Measurements from ENCODE around the gene KCNIP3. TPM values are rescaled to one million over a fixed set of nuclear protein-coding genes. Genes with fewer than 3 reads are reported as not detected.

KCNIP3 gene
- total RNA-seq, 1 donor from 2014 or later, result 7.3 TPM

- Mint-ChIP-seq H3K4me1 (ENCODE audit: low read depth, unreplicated experiment) (no peaks in the 10 kb centered on the region), H3K27me3 (ENCODE audit: unreplicated experiment) (peaks cover 3% of the 10 kb centered on the region), H3K27ac (ENCODE audit: unreplicated experiment) (no peak overlapping the region), H3K4me3 (ENCODE audit: unreplicated experiment) (no peak overlapping the region), H3K36me3 (ENCODE audit: unreplicated experiment) (no peaks in the 10 kb centered on the region), H3K9me3 (ENCODE audit: unreplicated experiment) (peaks cover 2% of the 10 kb centered on the region)
- peak; percentile 6 for DNase-seq
- no peak for TF ChIP-seq CTCF (IDR thresholded peaks at IDR 0.05; ENCODE audit: partially characterized antibody, unreplicated experiment)
Measured at GRCh38 chr2:95333888-95334338, 36.8 kb downstream of the KCNIP3 start.

- Mint-ChIP-seq H3K27ac (ENCODE audit: unreplicated experiment) (no peak overlapping the region), H3K36me3 (ENCODE audit: unreplicated experiment) (no peaks in the 10 kb centered on the region), H3K4me1 (ENCODE audit: low read depth, unreplicated experiment) (no peaks in the 10 kb centered on the region), H3K27me3 (ENCODE audit: unreplicated experiment) (peaks cover 3% of the 10 kb centered on the region), H3K9me3 (ENCODE audit: unreplicated experiment) (no peaks in the 10 kb centered on the region), H3K4me3 (ENCODE audit: unreplicated experiment) (no peak overlapping the region)
- DNase-seq, result no peak
- no peak for TF ChIP-seq CTCF (IDR thresholded peaks at IDR 0.05; ENCODE audit: partially characterized antibody, unreplicated experiment)
Measured at GRCh38 chr2:95334916-95335641, 37.9 kb downstream of the KCNIP3 start.

GRCh38 chr2:95336406-95336805 is 39.3 kb downstream of the KCNIP3 start:
- H3K27me3 Mint-ChIP-seq (ENCODE audit: unreplicated experiment), result peaks cover 5% of the 10 kb centered on the region
- no peak for DNase-seq
- no peak for TF ChIP-seq CTCF (IDR thresholded peaks at IDR 0.05; ENCODE audit: partially characterized antibody, unreplicated experiment)
- no peaks in the 10 kb centered on the region for H3K9me3 Mint-ChIP-seq (ENCODE audit: unreplicated experiment)
- no peak overlapping the region for H3K4me3 Mint-ChIP-seq (ENCODE audit: unreplicated experiment)
- H3K36me3 Mint-ChIP-seq (ENCODE audit: unreplicated experiment), result peaks cover 3% of the 10 kb centered on the region
- H3K4me1 Mint-ChIP-seq (ENCODE audit: low read depth, unreplicated experiment), result no peaks in the 10 kb centered on the region
- H3K27ac Mint-ChIP-seq (ENCODE audit: unreplicated experiment), result no peak overlapping the region

- TF ChIP-seq CTCF (IDR thresholded peaks at IDR 0.05; ENCODE audit: partially characterized antibody, unreplicated experiment), result no peak
- Mint-ChIP-seq H3K4me1 (ENCODE audit: low read depth, unreplicated experiment) (no peaks in the 10 kb centered on the region), H3K4me3 (ENCODE audit: unreplicated experiment) (no peak overlapping the region), H3K27me3 (ENCODE audit: unreplicated experiment) (peaks cover 5% of the 10 kb centered on the region), H3K36me3 (ENCODE audit: unreplicated experiment) (peaks cover 7% of the 10 kb centered on the region), H3K9me3 (ENCODE audit: unreplicated experiment) (peaks cover under 1% of the 10 kb centered on the region), H3K27ac (ENCODE audit: unreplicated experiment) (no peak overlapping the region)
- DNase-seq, result no peak
Measured at GRCh38 chr2:95337829-95338228, 40.7 kb downstream of the KCNIP3 start.

- no peak overlapping the region for H3K4me3 Mint-ChIP-seq (ENCODE audit: unreplicated experiment)
Measured at GRCh38 chr2:95342556-95343320, 45.6 kb downstream of the KCNIP3 start.

More at GRCh38 chr2:95342556-95343320, 45.6 kb downstream of the KCNIP3 start:
- H3K4me1 Mint-ChIP-seq (ENCODE audit: low read depth, unreplicated experiment), result no peaks in the 10 kb centered on the region
- peak; percentile 15 for DNase-seq
- peaks cover 6% of the 10 kb centered on the region for H3K9me3 Mint-ChIP-seq (ENCODE audit: unreplicated experiment)
- H3K36me3 Mint-ChIP-seq (ENCODE audit: unreplicated experiment), result peaks cover 7% of the 10 kb centered on the region
- peaks cover 15% of the 10 kb centered on the region for H3K27me3 Mint-ChIP-seq (ENCODE audit: unreplicated experiment)
- H3K27ac Mint-ChIP-seq (ENCODE audit: unreplicated experiment), result no peak overlapping the region
- no peak for TF ChIP-seq CTCF (IDR thresholded peaks at IDR 0.05; ENCODE audit: partially characterized antibody, unreplicated experiment)
